HEK293 (cell line): ENCODE results near the gene MSI2.

Experiments used
- CTCF ChIA-PET: fragments of 350-600 bp; formaldehyde crosslinking; extraction: SDS; loops from one replicate; lab custom pipeline; 2021; ENCODE audit warnings: antibody characterized with exemption; lab: Yijun Ruan, JAX
- POLR2A ChIA-PET: fragments of 300-600 bp; formaldehyde crosslinking; extraction: SDS; loops from one replicate; lab custom pipeline; 2020; ENCODE audit warnings: antibody characterized with exemption, inconsistent platforms; lab: Yijun Ruan, JAX
- H3K27ac ChIP-seq: fragments of 200-500 bp; sonication (Bioruptor generic); 2 replicates; pipeline ENCODE4 v1.5.1; 2014; ENCODE audit warnings: low read depth, low read length, control low read depth, inconsistent platforms; ENCODE audit errors: extremely low read depth
- H3K36me3 ChIP-seq, 2 experiments: fragments of 200-500 bp in 1 of 2; sonication (Bioruptor generic) in 1 of 2; 1 replicate in 1 of 2; 2 replicates in 1 of 2; pipeline ENCODE4 v1.5.1; 2014 to 2017; ENCODE audit warnings: inconsistent platforms in 2 of 2, low read length in 2 of 2; ENCODE audit not compliant: control insufficient read depth in 2 of 2, insufficient read depth in 1 of 2
- H3K4me1 ChIP-seq: fragments of 200-500 bp; sonication (Bioruptor generic); 2 replicates; pipeline ENCODE4 v1.5.1; 2014; ENCODE audit warnings: mild to moderate bottlenecking, low read length, inconsistent platforms; ENCODE audit not compliant: control insufficient read depth, insufficient read depth
- H3K4me3 ChIP-seq: 2 replicates; pipeline ENCODE4 v1.5.1; 2011; ENCODE audit warnings: low read depth, mild to moderate bottlenecking, control low read depth, low read length, moderate library complexity
- H3K9me3 ChIP-seq: fragments of 200-500 bp; sonication (Bioruptor generic); 2 replicates; pipeline ENCODE4 v1.5.1; 2014; ENCODE audit warnings: low read depth, low read length, inconsistent platforms; ENCODE audit not compliant: control insufficient read depth, insufficient read depth
- GLIS2 ChIP-seq: fragments of 450-650 bp; formaldehyde crosslinking; IDR thresholded peaks from 2 replicates; pipeline ENCODE4 v1.5.1; 2016; ENCODE audit warnings: missing biosample characterization, missing genetic modification characterization
- KLF8 ChIP-seq: fragments of 450-650 bp; formaldehyde crosslinking; IDR thresholded peaks from 2 replicates; pipeline ENCODE4 v1.5.1; 2016; ENCODE audit warnings: missing biosample characterization, missing genetic modification characterization
- KLF9 ChIP-seq: fragments of 450-650 bp; formaldehyde crosslinking; IDR thresholded peaks from 2 replicates; pipeline ENCODE4 v1.5.1; 2016; ENCODE audit warnings: missing biosample characterization, missing genetic modification characterization, low read depth
- MZF1 ChIP-seq: fragments of 450-650 bp; formaldehyde crosslinking; IDR thresholded peaks from 2 replicates; pipeline ENCODE4 v1.5.1; 2017; ENCODE audit warnings: missing biosample characterization, missing genetic modification characterization, borderline replicate concordance
- PATZ1 ChIP-seq: fragments of 450-650 bp; formaldehyde crosslinking; IDR thresholded peaks from 2 replicates; pipeline ENCODE4 v1.5.1; 2016; ENCODE audit warnings: missing biosample characterization, missing genetic modification characterization
- WT1 ChIP-seq: fragments of 450-650 bp; formaldehyde crosslinking; IDR thresholded peaks from 2 replicates; pipeline ENCODE4 v1.5.1; 2016; ENCODE audit warnings: missing biosample characterization, missing genetic modification characterization
- ZBTB8A ChIP-seq: fragments of 450-650 bp; formaldehyde crosslinking; IDR thresholded peaks from 2 replicates; pipeline ENCODE4 v1.5.1; 2016; ENCODE audit warnings: missing biosample characterization, missing genetic modification characterization
- ZIC2 ChIP-seq: fragments of 450-650 bp; formaldehyde crosslinking; IDR thresholded peaks from 2 replicates; pipeline ENCODE4 v1.5.1; 2016; ENCODE audit warnings: missing biosample characterization, missing genetic modification characterization
- ZNF146 ChIP-seq: fragments of 450-650 bp; formaldehyde crosslinking; IDR thresholded peaks from 2 replicates; pipeline ENCODE4 v1.5.1; 2016; ENCODE audit warnings: missing biosample characterization, missing genetic modification characterization
- ZNF148 ChIP-seq: fragments of 450-650 bp; formaldehyde crosslinking; IDR thresholded peaks from 2 replicates; pipeline ENCODE4 v1.5.0; 2017; ENCODE audit warnings: missing biosample characterization, missing genetic modification characterization, borderline replicate concordance
- ZNF292 ChIP-seq: fragments of 450-650 bp; formaldehyde crosslinking; IDR thresholded peaks from 2 replicates; pipeline ENCODE4 v1.5.1; 2016; ENCODE audit warnings: low read depth, missing biosample characterization, missing genetic modification characterization, borderline replicate concordance
- ZNF341 ChIP-seq: fragments of 450-650 bp; formaldehyde crosslinking; IDR thresholded peaks from 2 replicates; pipeline ENCODE4; 2016; ENCODE audit warnings: low read depth, missing biosample characterization, missing genetic modification characterization
- ZNF398 ChIP-seq: fragments of 450-650 bp; formaldehyde crosslinking; IDR thresholded peaks from 2 replicates; pipeline ENCODE4 v1.5.1; 2017; ENCODE audit warnings: missing biosample characterization, missing genetic modification characterization
- ZNF426 ChIP-seq: fragments of 450-650 bp; formaldehyde crosslinking; IDR thresholded peaks from 2 replicates; pipeline ENCODE4 v1.5.1; 2017; ENCODE audit warnings: missing biosample characterization, missing genetic modification characterization, mild to moderate bottlenecking, inconsistent platforms, moderate library complexity
- ZNF530 ChIP-seq: fragments of 450-650 bp; formaldehyde crosslinking; IDR thresholded peaks from 2 replicates; pipeline ENCODE4 v1.5.1; 2016; ENCODE audit warnings: low read depth, missing biosample characterization, missing genetic modification characterization
- ZNF549 ChIP-seq: fragments of 450-650 bp; IDR thresholded peaks from 2 replicates; pipeline ENCODE4 v1.5.1; 2018; ENCODE audit warnings: missing biosample characterization, missing genetic modification characterization, mild to moderate bottlenecking, inconsistent platforms, moderate library complexity
- ZNF692 ChIP-seq: fragments of 450-650 bp; formaldehyde crosslinking; IDR thresholded peaks from 2 replicates; pipeline ENCODE4 v1.5.1; 2016; ENCODE audit warnings: missing biosample characterization, missing genetic modification characterization
- ZNF776 ChIP-seq: fragments of 450-650 bp; formaldehyde crosslinking; IDR thresholded peaks from 2 replicates; pipeline ENCODE4 v1.5.0; 2017; ENCODE audit warnings: missing biosample characterization, missing genetic modification characterization, borderline replicate concordance
- ZNF830 ChIP-seq: fragments of 450-650 bp; IDR thresholded peaks from 2 replicates; pipeline ENCODE4 v1.5.0; 2018; ENCODE audit warnings: missing biosample characterization, missing genetic modification characterization, low read depth, mild to moderate bottlenecking, moderate library complexity

The MSI2 gene

GRCh38 chr17:57499648-57500049 is 243.3 kb downstream of the MSI2 start:
- ChIA-PET CTCF (interaction anchor here (0.6 to 1.1 kb wide), 7 partner anchors 13 to 257 kb away, joined by 3 to 7 read pairs (median 4); no protein-coding TSS in a partner anchor), POLR2A (interaction anchor here (0.6 kb wide), 1 partner anchor 1159 kb away, joined by 4 read pairs; no protein-coding TSS in a partner anchor)
- TF ChIP-seq ZNF692 = no peak
- peak; percentile 37 for TF ChIP-seq ZIC2
- Histone ChIP-seq H3K4me1 (no peaks in the 10 kb centered on the region; the same call in 1 of the 2 replicates), H3K36me3 (no peaks in the 10 kb centered on the region; a peak in 1 of 3 replicates), H3K4me3 (no peak overlapping the region), H3K27ac (no peak overlapping the region), H3K9me3 (no peaks in the 10 kb centered on the region)

GRCh38 chr17:57501016-57501415 is 244.7 kb downstream of the MSI2 start:
- no peaks in the 10 kb centered on the region; a peak in 1 of 3 replicates for H3K36me3 ChIP-seq
- POLR2A ChIA-PET = no interaction called here
- H3K4me3 ChIP-seq = no peak overlapping the region
- no peaks in the 10 kb centered on the region for H3K9me3 ChIP-seq
- H3K4me1 ChIP-seq = peaks cover 6% of the 10 kb centered on the region
- CTCF ChIA-PET = no interaction called here
- H3K27ac ChIP-seq = no peak overlapping the region
- TF ChIP-seq ZNF292 (tag by site-specific recombination) = no peak
- TF ChIP-seq MZF1 (tag by site-specific recombination) = no peak
- TF ChIP-seq ZNF148 (tag by site-specific recombination) = no peak
- TF ChIP-seq ZNF530 (tag by site-specific recombination) = no peak
- TF ChIP-seq ZNF830 (tag by site-specific recombination) = no peak
- TF ChIP-seq PATZ1 (tag by site-specific recombination) = no peak
- no peak for TF ChIP-seq KLF9
- no peak for TF ChIP-seq GLIS2 (tag by site-specific recombination)
- no peak for TF ChIP-seq ZNF776 (tag by site-specific recombination)
- no peak for TF ChIP-seq ZNF426 (tag by site-specific recombination)
- TF ChIP-seq ZNF398 (tag by site-specific recombination) = no peak
- TF ChIP-seq ZNF146 = no peak
- TF ChIP-seq ZNF341 (tag by site-specific recombination) = no peak
- TF ChIP-seq WT1 = no peak
- no peak for TF ChIP-seq KLF8 (tag by site-specific recombination)
- no peak for TF ChIP-seq ZNF549 (tag by site-specific recombination)
- TF ChIP-seq ZBTB8A = no peak
